ENCODE measurements around the gene SOHLH1. TPM values are rescaled to one million over a fixed set of nuclear protein-coding genes. Genes with fewer than 3 reads are reported as not detected.

SOHLH1 gene
- total and polyA plus RNA-seq, 8 donors: 0.31 TPM; not detected in 7

DNA sequence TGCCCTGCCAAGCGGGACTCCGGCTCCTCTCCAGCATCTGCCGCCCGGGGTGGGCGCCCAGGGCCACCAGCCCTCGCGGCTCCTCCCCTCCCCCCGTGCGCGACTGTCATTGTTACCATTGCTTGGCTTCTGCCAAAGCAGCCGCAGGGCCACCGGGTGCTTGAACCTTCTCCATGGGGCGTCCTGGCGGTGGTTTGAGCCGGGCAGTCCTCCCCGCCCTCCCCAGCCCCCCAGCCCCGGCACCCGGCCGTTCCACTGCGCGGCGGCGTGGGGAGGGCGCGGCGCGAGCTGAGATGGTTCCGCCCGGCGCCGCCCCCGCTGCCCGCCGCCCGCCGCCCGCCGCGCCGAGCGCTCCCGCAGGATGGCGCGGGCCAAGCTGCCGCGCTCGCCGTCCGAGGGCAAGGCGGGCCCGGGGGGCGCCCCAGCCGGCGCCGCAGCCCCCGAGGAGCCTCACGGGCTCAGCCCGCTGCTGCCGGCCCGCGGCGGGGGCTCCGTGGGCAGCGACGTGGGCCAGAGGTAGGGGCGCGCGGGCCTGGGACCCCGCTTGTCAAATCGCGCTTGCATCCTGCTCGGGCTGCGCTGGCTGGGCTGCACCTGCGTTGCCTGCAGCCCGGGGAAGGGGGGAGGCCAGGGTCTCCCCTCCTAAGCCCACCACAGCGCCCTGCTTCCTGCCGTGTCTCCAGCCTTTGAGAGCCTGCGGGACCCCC, 37.1 kb upstream of the SOHLH1 start:
- FAIRE-seq: no peak
- no peak overlapping the region for H3K27ac ChIP-seq
- H3K4me1 ChIP-seq: no peaks in the 10 kb centered on the region
- ATAC-seq: no peak
- H3K27me3 ChIP-seq: no peaks in the 10 kb centered on the region
- WGBS, 2 donors: 2 to 3% methylated on average over 43 to 78 of the region's 78 CpGs
- intact Hi-C loops (cut with DNase I): no loop called here
- TF ChIP-seq CTCF (IDR thresholded peaks at IDR 0.05): no peak
- no peak for DNase-seq
- no peaks in the 10 kb centered on the region for H3K9me3 ChIP-seq
- no peaks in the 10 kb centered on the region for H3K36me3 ChIP-seq
- H3K4me3 ChIP-seq: no peak overlapping the region

- Histone ChIP-seq H3K36me3 (no peaks in the 10 kb centered on the region), H3K4me1 (no peaks in the 10 kb centered on the region), H3K4me3 (no peak overlapping the region), H3K9me3 (no peaks in the 10 kb centered on the region), H3K27me3 (no peaks in the 10 kb centered on the region), H3K27ac (no peak overlapping the region)
- no peak for ATAC-seq
- 67% methylated on average over 27 of the region's 27 CpGs for WGBS, 2 donors
- FAIRE-seq: no peak
- DNase-seq: no peak
- TF ChIP-seq CTCF (IDR thresholded peaks at IDR 0.05): no peak
- intact Hi-C loops (cut with DNase I): no loop called here
Measured at GRCh38 chr9:135734616-135735144, 35.4 kb upstream of the SOHLH1 start.

DNA sequence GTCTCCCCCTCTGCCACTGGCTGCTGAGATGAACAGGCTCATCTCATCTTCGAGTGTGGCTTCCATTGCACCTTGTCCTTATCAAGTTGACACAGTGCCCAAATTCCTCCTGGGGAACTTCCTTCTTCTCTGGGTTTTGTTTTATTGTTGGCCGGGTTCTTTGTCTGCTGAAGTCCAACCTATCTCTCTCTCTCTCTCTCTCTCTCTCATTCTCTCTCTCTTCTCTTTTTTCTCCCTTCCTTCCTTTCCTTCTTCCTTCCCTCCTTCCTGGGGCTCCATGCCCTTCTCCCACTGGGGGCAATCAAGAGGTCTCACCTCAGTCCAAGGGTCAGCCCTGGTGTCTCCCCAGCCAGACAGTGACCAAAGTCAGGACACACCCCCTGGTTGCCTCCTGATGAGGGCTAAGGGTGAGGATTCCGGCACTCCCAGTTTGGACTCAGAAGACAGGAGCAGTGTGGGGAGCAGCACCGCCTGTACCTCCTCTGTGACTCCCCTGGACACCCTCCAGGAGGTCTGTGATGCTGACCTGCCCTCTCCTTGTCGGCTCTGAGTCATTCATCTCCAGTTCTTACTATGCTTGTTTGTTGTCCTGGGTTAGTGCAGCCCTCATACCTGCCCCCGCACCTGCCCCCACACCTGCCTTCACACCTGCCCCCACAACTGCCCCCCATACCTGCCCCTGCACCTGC, 33.4 kb upstream of the SOHLH1 start:
- no peaks in the 10 kb centered on the region for H3K4me1 ChIP-seq
- no peak overlapping the region for H3K4me3 ChIP-seq
- ATAC-seq (no peak), DNase-seq (no peak), FAIRE-seq (no peak)
- H3K9me3 ChIP-seq: no peaks in the 10 kb centered on the region
- H3K27ac ChIP-seq: no peak overlapping the region
- no peak for TF ChIP-seq CTCF (IDR thresholded peaks at IDR 0.05)
- H3K27me3 ChIP-seq: no peaks in the 10 kb centered on the region
- H3K36me3 ChIP-seq: no peaks in the 10 kb centered on the region
- intact Hi-C loops (cut with DNase I): no loop called here
- 40 to 49% methylated on average over 6 of the region's 6 CpGs for WGBS, 2 donors

DNA sequence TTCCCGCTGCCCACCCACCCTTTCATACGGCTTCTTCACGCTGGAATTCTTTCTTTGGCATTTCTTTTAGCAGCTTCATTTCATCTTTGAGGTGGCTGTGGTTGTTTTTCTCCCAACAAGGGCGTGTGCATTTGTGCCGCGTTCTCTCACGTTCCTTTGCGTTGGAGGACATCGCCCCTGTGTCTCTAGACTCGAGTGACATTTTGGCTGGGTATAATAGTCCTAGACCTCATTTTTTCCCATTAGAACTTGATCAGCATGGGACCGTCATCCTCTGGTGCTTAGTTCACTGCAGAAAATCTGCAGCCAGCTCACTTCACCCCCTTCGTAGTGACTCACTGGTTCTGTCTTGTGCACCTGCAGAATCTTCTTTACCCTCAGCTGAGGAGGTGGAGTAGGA, 32.2 kb upstream of the SOHLH1 start:
- TF ChIP-seq CTCF (IDR thresholded peaks at IDR 0.05): no peak
- no peaks in the 10 kb centered on the region for H3K4me1 ChIP-seq
- H3K36me3 ChIP-seq: no peaks in the 10 kb centered on the region
- FAIRE-seq (no peak), DNase-seq (no peak), ATAC-seq (no peak)
- no peaks in the 10 kb centered on the region for H3K27me3 ChIP-seq
- 83 to 86% methylated on average over 12 of the region's 12 CpGs for WGBS, 2 donors
- intact Hi-C loops (cut with DNase I): no loop called here
- H3K27ac ChIP-seq: no peak overlapping the region
- no peak overlapping the region for H3K4me3 ChIP-seq
- H3K9me3 ChIP-seq: no peaks in the 10 kb centered on the region

GRCh38 chr9:135729480-135729879, 30.2 kb upstream of the SOHLH1 start:
- no peak for FAIRE-seq
- Histone ChIP-seq H3K4me3 (no peak overlapping the region), H3K9me3 (no peaks in the 10 kb centered on the region), H3K27me3 (no peaks in the 10 kb centered on the region), H3K36me3 (no peaks in the 10 kb centered on the region), H3K27ac (no peak overlapping the region), H3K4me1 (no peaks in the 10 kb centered on the region)
- 66 to 73% methylated on average over 13 of the region's 13 CpGs for WGBS, 2 donors
- no peak for TF ChIP-seq CTCF (IDR thresholded peaks at IDR 0.05)
- no peak for ATAC-seq
- intact Hi-C loops (cut with DNase I): no loop called here
- no peak for DNase-seq

All from pancreas (tissue), 10 donors.